ENCODE measurements around the gene PLLP.
A peak's percentile ranks its signal among the peaks of the same experiment; 100 is the strongest.

The PLLP gene

GRCh38 chr16:57299719-57300386, 15.4 kb upstream of the PLLP start:
- Histone ChIP-seq H3K79me2 (ENCODE audit: insufficient read depth, low read length) (no peaks in the 10 kb centered on the region), H3K4me2 (ENCODE audit: insufficient read depth, low read length) (peak overlapping the region; percentile 71), H3K27me3 (ENCODE audit: insufficient read depth, low read length, poor library complexity) (no peaks in the 10 kb centered on the region), H4K20me1 (ENCODE audit: insufficient read depth, low read length) (no peaks in the 10 kb centered on the region), H3K9me3 (ENCODE audit: insufficient read depth, low read length, severe bottlenecking) (no peaks in the 10 kb centered on the region), H3K9ac (ENCODE audit: low read depth, low read length) (peak overlapping the region; percentile 52), H3K4me3 (ENCODE audit: low read depth in 1 of 2, low read length in 2 of 2) (peak overlapping the region; percentile 23 to 59; a peak in 3 of 4 replicates), H3K27ac (ENCODE audit: low read length) (peak overlapping the region; percentile 68), H3K4me1 (ENCODE audit: insufficient read depth, low read length) (peaks cover 22% of the 10 kb centered on the region), H2AFZ (ENCODE audit: low read depth, low read length) (peak overlapping the region; percentile 68), H3K36me3 (ENCODE audit: insufficient read depth, low read length) (no peaks in the 10 kb centered on the region)
- TF ChIP-seq EZH2 (IDR thresholded peaks at IDR 0.05; ENCODE audit: borderline replicate concordance, low read depth, low read length, severe bottlenecking) = no peak
- no peak for TF ChIP-seq CTCF (IDR thresholded peaks at IDR 0.05; ENCODE audit: borderline replicate concordance, extremely low read depth, low read length, poor library complexity, severe bottlenecking)
- ATAC-seq (ENCODE audit: insufficient read depth, low read depth) (peak; percentile 61), DNase-seq (peak; percentile 85)

- Histone ChIP-seq H3K4me3 (ENCODE audit: low read depth in 1 of 2, low read length in 2 of 2) (peak overlapping the region; percentile 6 to 59; a peak in 3 of 4 replicates), H4K20me1 (ENCODE audit: insufficient read depth, low read length) (no peaks in the 10 kb centered on the region), H3K4me1 (ENCODE audit: insufficient read depth, low read length) (peaks cover 22% of the 10 kb centered on the region), H3K79me2 (ENCODE audit: insufficient read depth, low read length) (no peaks in the 10 kb centered on the region), H2AFZ (ENCODE audit: low read depth, low read length) (peak overlapping the region; percentile 68), H3K27ac (ENCODE audit: low read length) (peak overlapping the region; percentile 17; the same call in 1 of the 2 replicates), H3K9ac (ENCODE audit: low read depth, low read length) (peak overlapping the region; percentile 52), H3K27me3 (ENCODE audit: insufficient read depth, low read length, poor library complexity) (no peaks in the 10 kb centered on the region), H3K36me3 (ENCODE audit: insufficient read depth, low read length) (no peaks in the 10 kb centered on the region), H3K9me3 (ENCODE audit: insufficient read depth, low read length, severe bottlenecking) (no peaks in the 10 kb centered on the region), H3K4me2 (ENCODE audit: insufficient read depth, low read length) (peak overlapping the region; percentile 71)
- TF ChIP-seq EZH2 (IDR thresholded peaks at IDR 0.05; ENCODE audit: borderline replicate concordance, low read depth, low read length, severe bottlenecking) (no peak), CTCF (IDR thresholded peaks at IDR 0.05; ENCODE audit: borderline replicate concordance, extremely low read depth, low read length, poor library complexity, severe bottlenecking) (no peak)
- ATAC-seq (ENCODE audit: insufficient read depth, low read depth) (no peak), DNase-seq (no peak)
These were observed 14.7 kb upstream of the PLLP start for GRCh38 chr16:57299009-57299718.

- Histone ChIP-seq H4K20me1 (ENCODE audit: insufficient read depth, low read length) (no peaks in the 10 kb centered on the region), H2AFZ (ENCODE audit: low read depth, low read length) (no peak overlapping the region), H3K4me2 (ENCODE audit: insufficient read depth, low read length) (no peak overlapping the region), H3K27me3 (ENCODE audit: insufficient read depth, low read length, poor library complexity) (no peaks in the 10 kb centered on the region), H3K4me1 (ENCODE audit: insufficient read depth, low read length) (peaks cover 22% of the 10 kb centered on the region), H3K36me3 (ENCODE audit: insufficient read depth, low read length) (no peaks in the 10 kb centered on the region), H3K9me3 (ENCODE audit: insufficient read depth, low read length, severe bottlenecking) (no peaks in the 10 kb centered on the region), H3K4me3 (ENCODE audit: low read depth in 1 of 2, low read length in 2 of 2) (no peak overlapping the region), H3K27ac (ENCODE audit: low read length) (no peak overlapping the region), H3K79me2 (ENCODE audit: insufficient read depth, low read length) (no peaks in the 10 kb centered on the region), H3K9ac (ENCODE audit: low read depth, low read length) (no peak overlapping the region)
- ATAC-seq (ENCODE audit: insufficient read depth, low read depth) = no peak
- peak; percentile 16 for DNase-seq
- no peak for TF ChIP-seq CTCF (IDR thresholded peaks at IDR 0.05; ENCODE audit: borderline replicate concordance, extremely low read depth, low read length, poor library complexity, severe bottlenecking)
These were observed 13.4 kb upstream of the PLLP start for GRCh38 chr16:57297856-57298255.
